HepG2 (cell line): ENCODE results near the gene ERC1. TPM values are rescaled to one million over a fixed set of nuclear protein-coding genes. Genes with fewer than 3 reads are reported as not detected.

Source experiments
- ATAC-seq: fragments of 200-7000 bp; cut with Tn5 transposase; 3 replicates; pipeline ENCODE4 v1.9.1; 2020; ENCODE audit warnings: mild to moderate bottlenecking, moderate library complexity
- BruUV-seq: library from RNA; stranded (reverse); fragments of 400-500 nt; replicated peaks from 2 replicates; lab custom pipeline; 2021; lab: Mats Ljungman, UMichigan
- CTCF ChIA-PET: fragments of 300-600 bp; formaldehyde crosslinking; extraction: SDS; loops from one replicate; lab custom pipeline; 2021; ENCODE audit warnings: low total read pairs, inconsistent platforms, low intra/inter-chr PET ratio; lab: Yijun Ruan, JAX
- POLR2A ChIA-PET: fragments of 350-600 bp; sonication (Branson Sonifier 250); formaldehyde crosslinking; loops from one replicate; lab custom pipeline; 2020; ENCODE audit warnings: antibody characterized with exemption, inconsistent platforms; lab: Yijun Ruan, JAX
- DNase-seq: peaks from one replicate; pipeline ENCODE4 v3.0.0-alpha.2; 2015; ENCODE audit warnings: low spot score
- FAIRE-seq: peaks from 3 replicates; lab custom pipeline; 2011; peaks lifted over from hg19 to GRCh38; lab: Jason Lieb, UNC
- H2AFZ ChIP-seq: one replicate; pipeline ENCODE4 v1.6.1; 2011; ENCODE audit warnings: low read length, inconsistent platforms
- H3K27ac ChIP-seq: fragments of 300-600 bp; 3 replicates; pipeline ENCODE4 v1.8.0; 2011; ENCODE audit warnings: mixed run types, mild to moderate bottlenecking, mixed read lengths, low read length, inconsistent platforms; ENCODE audit not compliant: insufficient read depth; ENCODE audit errors: extremely low read length
- H3K27me3 ChIP-seq, 2 experiments: fragments of 200-600 bp in 1 of 2; 2 replicates in 1 of 2; 3 replicates in 1 of 2; pipeline versions ENCODE4 v1.6.0 to v1.8.0; 2011; ENCODE audit warnings: low read length in 2 of 2, mild to moderate bottlenecking in 2 of 2, moderate library complexity in 2 of 2, inconsistent platforms in 1 of 2; ENCODE audit not compliant: insufficient read depth in 2 of 2, control insufficient read depth in 1 of 2
- H3K36me3 ChIP-seq, 2 experiments: fragments of 200-600 bp in 1 of 2; replicated peaks in 1 of 2; 2 replicates in 1 of 2; 3 replicates in 1 of 2; pipeline versions ENCODE4 v1.5.1 to v1.8.0; 2011; ENCODE audit warnings: low read length in 2 of 2, inconsistent platforms in 1 of 2; ENCODE audit not compliant: insufficient read depth in 2 of 2, control insufficient read depth in 1 of 2
- H3K4me1 ChIP-seq: 2 replicates; pipeline ENCODE4 v1.5.1; 2012; ENCODE audit warnings: low read length, inconsistent platforms; ENCODE audit not compliant: insufficient read depth
- H3K4me2 ChIP-seq: 2 replicates; pipeline ENCODE4 v1.6.0; 2011; ENCODE audit warnings: low read depth, low read length, inconsistent platforms
- H3K4me3 ChIP-seq, 3 experiments: fragments of 200-600 bp in 1 of 3; sonication (generic), shearing (Covaris generic) in 1 of 3; replicated peaks in 1 of 3; 2 replicates each; pipeline ENCODE4 v1.5.1; 2011 to 2016; ENCODE audit warnings: low read length in 3 of 3, inconsistent platforms in 2 of 3, low read depth in 2 of 3, mild to moderate bottlenecking in 2 of 3, control low read depth in 1 of 3, mixed read lengths in 1 of 3; ENCODE audit not compliant: insufficient read depth in 1 of 3
- H3K79me2 ChIP-seq: one replicate; pipeline ENCODE4 v1.6.1; 2011; ENCODE audit warnings: low read length, inconsistent platforms; ENCODE audit not compliant: insufficient read depth
- H3K9ac ChIP-seq: 2 replicates; pipeline ENCODE4 v1.6.0; 2011; ENCODE audit warnings: mild to moderate bottlenecking, low read depth, low read length, inconsistent platforms; ENCODE audit not compliant: insufficient read depth
- H3K9me3 ChIP-seq: 2 replicates; pipeline ENCODE4 v1.5.1; 2012; ENCODE audit warnings: mild to moderate bottlenecking, low read length
- H4K20me1 ChIP-seq: 2 replicates; pipeline ENCODE4 v1.6.0; 2011; ENCODE audit warnings: inconsistent platforms, mild to moderate bottlenecking, low read length, moderate library complexity; ENCODE audit not compliant: insufficient read depth
- DPF2 ChIP-seq: sonication (generic); formaldehyde crosslinking; IDR thresholded peaks from 2 replicates; pipeline ENCODE4 v1.4.0; 2020; ENCODE audit warnings: mild to moderate bottlenecking, low read depth, missing genetic modification reagents, borderline replicate concordance
- IRF2 ChIP-seq: IDR thresholded peaks from 2 replicates; pipeline ENCODE4 v1.6.1; 2018; ENCODE audit warnings: missing genetic modification reagents, missing compliant biosample characterization
- MED13 ChIP-seq: sonication (generic); formaldehyde crosslinking; IDR thresholded peaks from 2 replicates; pipeline ENCODE4 v1.5.0; 2020; ENCODE audit warnings: missing genetic modification reagents
- NRL ChIP-seq: sonication (generic); formaldehyde crosslinking; IDR thresholded peaks from 2 replicates; pipeline ENCODE4 v1.5.0; 2020; ENCODE audit warnings: missing genetic modification reagents, mild to moderate bottlenecking, moderate library complexity, borderline replicate concordance
- ZFP1 ChIP-seq: IDR thresholded peaks from 2 replicates; pipeline ENCODE4 v1.6.1; 2016
- ZNF83 ChIP-seq: sonication (generic); formaldehyde crosslinking; IDR thresholded peaks from 2 replicates; pipeline ENCODE4 v1.4.0; 2020; ENCODE audit warnings: missing genetic modification reagents, mild to moderate bottlenecking, borderline replicate concordance
- WGBS: methylation state at CpG from one replicate; pipeline ENCODE4 v1.1.6; 2017; ENCODE audit warnings: low lambda C conversion rate; 5-methylcytosine and 5-hydroxymethylcytosine counted together
- in situ Hi-C: cut with HindIII; loops from 2 replicates; pipeline ENCODE4 v1.10.0; 2017; ENCODE audit warnings: low pct_unique_long_range_greater_than_20kb; ENCODE audit not compliant: extremely low pct_ligation_motif_present
- intact Hi-C: fragments of 100-400 bp; cut with micrococcal nuclease; formaldehyde crosslinking; loops from one replicate; pipeline ENCODE4 v1.10.0; 2022; ENCODE audit not compliant: unreplicated experiment
- polyA plus RNA-seq, 8 experiments: library from polyadenylated mRNA; depleted of rRNA in 3 of 8; stranded (reverse) in 7 of 8; unstranded in 1 of 8; fragments of >200 nt; fragmentation: Illumina TruSeq in 4 of 8; extraction: Trizol in 4 of 8; gene quantifications; 2 replicates each; pipeline versions ENCODE4 v1.2.1 to v1.2.3, GENCODE V29; 2011 to 2016; ENCODE audit warnings: low read depth in 4 of 8, missing spikeins in 1 of 8, mixed read lengths in 1 of 8; ENCODE audit not compliant: insufficient read depth in 1 of 8
- total RNA-seq, 5 experiments: library from RNA; depleted of rRNA; stranded (reverse); fragments of >200 nt; fragmentation: Illumina TruSeq; extraction: Trizol; gene quantifications; 2 replicates each; pipeline ENCODE4 v1.2.3, GENCODE V29; 2016; ENCODE audit warnings: low read depth in 1 of 5
- TF ChIP-seq, protein P1 (sequence below): sonication (generic); formaldehyde crosslinking; IDR thresholded peaks from 2 replicates; pipeline ENCODE4 v1.9.0; 2021; ENCODE audit warnings: missing genetic modification reagents, borderline replicate concordance
- TF ChIP-seq, protein P2 (sequence below): sonication (generic); formaldehyde crosslinking; IDR thresholded peaks from 2 replicates; pipeline ENCODE4 v1.5.1; 2020; ENCODE audit warnings: missing genetic modification reagents, mild to moderate bottlenecking, borderline replicate concordance
- TF ChIP-seq, protein P3 (sequence below): sonication (generic); formaldehyde crosslinking; IDR thresholded peaks from 2 replicates; pipeline ENCODE4 v1.8.0; 2022; ENCODE audit warnings: missing genetic modification reagents, mild to moderate bottlenecking, inconsistent platforms, borderline replicate concordance
- TF ChIP-seq, protein P4 (sequence below): sonication (generic); formaldehyde crosslinking; IDR thresholded peaks from 2 replicates; pipeline ENCODE4 v1.4.0; 2020; ENCODE audit warnings: missing genetic modification reagents

Gene ERC1
- total and polyA plus RNA-seq, 2 of the 13 experiments (the other 11 are each of a cell fraction or from before 2014, with no cell fraction given) = 6.1 to 12.4 TPM

DNA sequence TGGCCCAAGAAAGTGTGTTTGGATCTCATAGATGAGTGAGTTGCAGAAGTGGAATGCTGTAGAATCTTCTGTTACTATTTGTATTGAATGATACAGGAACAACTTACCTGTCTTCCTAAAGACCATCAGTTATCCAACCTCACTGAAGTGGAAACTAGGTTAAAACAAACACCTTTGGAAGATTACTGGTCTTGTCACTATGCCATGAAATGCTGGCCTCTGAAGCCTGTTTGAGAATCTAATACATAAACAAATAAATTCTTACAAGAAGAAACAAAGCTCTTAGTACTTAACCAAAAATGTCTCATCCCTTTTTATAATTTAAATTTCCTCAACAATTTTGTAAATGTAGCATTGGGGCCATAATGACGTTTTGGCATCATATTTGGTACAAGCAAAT, 448.2 kb downstream of the ERC1 start:
- WGBS = 86% methylated on average over 1 of the region's 1 CpG
- Histone ChIP-seq H3K36me3 (no peaks in the 10 kb centered on the region), H3K9ac (no peak overlapping the region), H3K4me2 (no peak overlapping the region), H3K27ac (no peak overlapping the region), H3K4me3 (no peak overlapping the region), H3K79me2 (no peaks in the 10 kb centered on the region), H2AFZ (no peak overlapping the region), H4K20me1 (no peaks in the 10 kb centered on the region), H3K27me3 (no peaks in the 10 kb centered on the region), H3K4me1 (peaks cover 19% of the 10 kb centered on the region), H3K9me3 (no peaks in the 10 kb centered on the region)
- ChIA-PET POLR2A (interaction anchor here (1.2 kb wide), 1 partner anchor 234 kb away, joined by 3 read pairs; no protein-coding TSS in a partner anchor), CTCF (no interaction called here)
- DNase-seq = no peak
- in situ Hi-C loops (no loop called here), intact Hi-C loops (no loop called here)
- no peak for TF ChIP-seq ZNF83 (CRISPR knock-in tag)
- no peak for TF ChIP-seq DPF2 (CRISPR knock-in tag)
- no TSS peak for BruUV-seq
- no peak for ATAC-seq
- FAIRE-seq = no peak

DNA sequence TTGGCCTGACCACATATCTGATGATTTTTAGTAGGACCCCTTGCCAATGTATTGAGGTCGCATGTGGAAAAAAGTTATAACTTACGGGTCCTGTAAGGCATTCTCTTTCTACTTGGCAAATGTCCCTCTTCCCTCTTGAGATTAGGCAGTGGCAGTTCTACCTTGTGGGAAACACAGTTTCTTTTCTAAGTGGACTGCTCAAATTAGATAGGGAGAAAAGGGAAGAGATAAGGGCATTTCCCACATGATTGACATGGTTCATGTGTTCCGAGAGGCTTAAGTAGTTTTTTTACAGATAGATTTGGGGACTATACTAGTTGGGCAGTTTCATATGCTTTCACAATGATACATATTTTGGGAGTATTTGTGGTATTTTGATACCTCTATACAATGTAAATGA, 448.7 kb downstream of the ERC1 start:
- intact Hi-C loops (no loop called here), in situ Hi-C loops (no loop called here)
- no TSS peak for BruUV-seq
- Histone ChIP-seq H3K9ac (no peak overlapping the region), H3K27me3 (no peaks in the 10 kb centered on the region), H3K4me1 (peaks cover 14% of the 10 kb centered on the region), H4K20me1 (no peaks in the 10 kb centered on the region), H2AFZ (no peak overlapping the region), H3K36me3 (0 out of 5 replicates have a peak, but pooled peaks cover 2 to 3% of the 10 kb centered on the region in 2 experiments), H3K9me3 (no peaks in the 10 kb centered on the region), H3K4me2 (no peak overlapping the region), H3K4me3 (no peak overlapping the region), H3K79me2 (no peaks in the 10 kb centered on the region), H3K27ac (no peak overlapping the region)
- POLR2A ChIA-PET = interaction anchor here (1.2 kb wide), 1 partner anchor 234 kb away, joined by 3 read pairs; no protein-coding TSS in a partner anchor
- DNase-seq (no peak), ATAC-seq (no peak), FAIRE-seq (no peak)
- CTCF ChIA-PET = no interaction called here
- 97% methylated on average over 3 of the region's 3 CpGs for WGBS
- no peak for TF ChIP-seq NRL (CRISPR knock-in tag)
- no peak for TF ChIP-seq IRF2
- TF ChIP-seq, protein P1, sequence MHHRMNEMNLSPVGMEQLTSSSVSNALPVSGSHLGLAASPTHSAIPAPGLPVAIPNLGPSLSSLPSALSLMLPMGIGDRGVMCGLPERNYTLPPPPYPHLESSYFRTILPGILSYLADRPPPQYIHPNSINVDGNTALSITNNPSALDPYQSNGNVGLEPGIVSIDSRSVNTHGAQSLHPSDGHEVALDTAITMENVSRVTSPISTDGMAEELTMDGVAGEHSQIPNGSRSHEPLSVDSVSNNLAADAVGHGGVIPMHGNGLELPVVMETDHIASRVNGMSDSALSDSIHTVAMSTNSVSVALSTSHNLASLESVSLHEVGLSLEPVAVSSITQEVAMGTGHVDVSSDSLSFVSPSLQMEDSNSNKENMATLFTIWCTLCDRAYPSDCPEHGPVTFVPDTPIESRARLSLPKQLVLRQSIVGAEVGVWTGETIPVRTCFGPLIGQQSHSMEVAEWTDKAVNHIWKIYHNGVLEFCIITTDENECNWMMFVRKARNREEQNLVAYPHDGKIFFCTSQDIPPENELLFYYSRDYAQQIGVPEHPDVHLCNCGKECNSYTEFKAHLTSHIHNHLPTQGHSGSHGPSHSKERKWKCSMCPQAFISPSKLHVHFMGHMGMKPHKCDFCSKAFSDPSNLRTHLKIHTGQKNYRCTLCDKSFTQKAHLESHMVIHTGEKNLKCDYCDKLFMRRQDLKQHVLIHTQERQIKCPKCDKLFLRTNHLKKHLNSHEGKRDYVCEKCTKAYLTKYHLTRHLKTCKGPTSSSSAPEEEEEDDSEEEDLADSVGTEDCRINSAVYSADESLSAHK (CRISPR knock-in tag) = no peak
- TF ChIP-seq, protein P2, sequence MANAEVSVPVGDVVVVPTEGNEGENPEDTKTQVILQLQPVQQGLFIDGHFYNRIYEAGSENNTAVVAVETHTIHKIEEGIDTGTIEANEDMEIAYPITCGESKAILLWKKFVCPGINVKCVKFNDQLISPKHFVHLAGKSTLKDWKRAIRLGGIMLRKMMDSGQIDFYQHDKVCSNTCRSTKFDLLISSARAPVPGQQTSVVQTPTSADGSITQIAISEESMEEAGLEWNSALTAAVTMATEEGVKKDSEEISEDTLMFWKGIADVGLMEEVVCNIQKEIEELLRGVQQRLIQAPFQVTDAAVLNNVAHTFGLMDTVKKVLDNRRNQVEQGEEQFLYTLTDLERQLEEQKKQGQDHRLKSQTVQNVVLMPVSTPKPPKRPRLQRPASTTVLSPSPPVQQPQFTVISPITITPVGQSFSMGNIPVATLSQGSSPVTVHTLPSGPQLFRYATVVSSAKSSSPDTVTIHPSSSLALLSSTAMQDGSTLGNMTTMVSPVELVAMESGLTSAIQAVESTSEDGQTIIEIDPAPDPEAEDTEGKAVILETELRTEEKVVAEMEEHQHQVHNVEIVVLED (CRISPR knock-in tag) = no peak
- TF ChIP-seq, protein P3, sequence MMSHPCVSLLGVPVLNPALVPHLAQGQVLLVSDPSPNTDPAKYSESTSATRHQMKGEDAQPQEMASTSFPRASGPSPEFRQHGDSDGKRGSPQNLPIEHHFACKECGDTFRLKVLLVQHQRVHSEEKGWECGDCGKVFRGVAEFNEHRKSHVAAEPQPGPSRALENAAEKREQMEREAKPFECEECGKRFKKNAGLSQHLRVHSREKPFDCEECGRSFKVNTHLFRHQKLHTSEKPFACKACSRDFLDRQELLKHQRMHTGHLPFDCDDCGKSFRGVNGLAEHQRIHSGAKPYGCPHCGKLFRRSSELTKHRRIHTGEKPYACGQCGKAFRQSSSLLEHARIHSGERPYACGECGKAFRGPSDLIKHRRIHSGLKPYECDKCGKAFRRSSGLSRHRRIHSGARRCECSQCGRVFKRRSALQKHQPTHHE (CRISPR knock-in tag) = no peak
- TF ChIP-seq MED13 (CRISPR knock-in tag) = no peak
- TF ChIP-seq, protein P4, sequence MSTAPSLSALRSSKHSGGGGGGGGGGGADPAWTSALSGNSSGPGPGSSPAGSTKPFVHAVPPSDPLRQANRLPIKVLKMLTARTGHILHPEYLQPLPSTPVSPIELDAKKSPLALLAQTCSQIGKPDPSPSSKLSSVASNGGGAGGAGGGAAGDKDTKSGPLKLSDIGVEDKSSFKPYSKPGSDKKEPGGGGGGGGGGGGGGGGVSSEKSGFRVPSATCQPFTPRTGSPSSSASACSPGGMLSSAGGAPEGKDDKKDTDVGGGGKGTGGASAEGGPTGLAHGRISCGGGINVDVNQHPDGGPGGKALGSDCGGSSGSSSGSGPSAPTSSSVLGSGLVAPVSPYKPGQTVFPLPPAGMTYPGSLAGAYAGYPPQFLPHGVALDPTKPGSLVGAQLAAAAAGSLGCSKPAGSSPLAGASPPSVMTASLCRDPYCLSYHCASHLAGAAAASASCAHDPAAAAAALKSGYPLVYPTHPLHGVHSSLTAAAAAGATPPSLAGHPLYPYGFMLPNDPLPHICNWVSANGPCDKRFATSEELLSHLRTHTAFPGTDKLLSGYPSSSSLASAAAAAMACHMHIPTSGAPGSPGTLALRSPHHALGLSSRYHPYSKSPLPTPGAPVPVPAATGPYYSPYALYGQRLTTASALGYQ = no peak
- no peak for TF ChIP-seq ZFP1 (CRISPR knock-in tag)
